Cardiac septum (tissue), 1 donor: ENCODE data around the gene CUL2. TPM values are rescaled to one million over a fixed set of nuclear protein-coding genes. Genes with fewer than 3 reads are reported as not detected.
A peak's percentile ranks its signal among the peaks of the same experiment; 100 is the strongest.

Source experiments
- DNase-seq: peaks from one replicate; pipeline ENCODE4 v3.0.0-alpha.2; 2020; ENCODE audit warnings: low spot score
- intact Hi-C: fragments of 100-400 bp; cut with DNase I; formaldehyde crosslinking; loops from one replicate; pipeline ENCODE4 v1.14.0; 2022
- microRNA-seq: library from miRNA; unstranded; fragments of <30 nt; microRNA quantifications from one replicate; pipeline ENCODE4 v1.2.0, GENCODE V29; 2020
- total RNA-seq: library from RNA; stranded (reverse); fragmentation: NEBNext Ultra II Directional; extraction: Animal tissue kit (Norgen Biotek cat#: 25700); gene quantifications from one replicate; pipeline ENCODE4 v1.2.1, GENCODE V29; 2021
- donor health status: DM: no; HTN: no; CAD: no.

The CUL2 gene
- total RNA-seq, 1 donor from 2014 or later, result 30.0 TPM

DNA sequence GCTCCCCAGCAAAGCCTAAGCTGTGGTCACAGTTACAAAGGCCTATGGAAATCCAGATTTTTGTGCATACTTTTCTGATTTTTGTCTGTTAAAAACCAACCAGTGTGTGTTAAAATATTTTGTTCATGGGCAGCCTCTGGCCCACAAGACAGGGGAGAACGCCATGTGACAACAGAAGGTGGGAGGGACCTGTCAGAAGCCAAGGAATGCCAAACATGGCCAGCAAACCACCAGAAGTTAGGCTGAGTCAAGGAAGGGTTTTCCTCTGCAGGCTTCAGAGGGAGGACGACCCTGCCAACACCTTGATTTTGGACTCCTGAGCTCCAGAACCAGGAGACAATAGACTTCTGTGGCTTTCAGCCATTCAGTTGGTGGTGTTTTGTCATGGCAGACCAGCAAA lies 127.3 kb downstream of the CUL2 start:
- no peak for DNase-seq
- intact Hi-C loops, result loop anchor here (10.0 kb wide), 1 partner anchor 298 kb away; no protein-coding TSS in a partner anchor

DNA sequence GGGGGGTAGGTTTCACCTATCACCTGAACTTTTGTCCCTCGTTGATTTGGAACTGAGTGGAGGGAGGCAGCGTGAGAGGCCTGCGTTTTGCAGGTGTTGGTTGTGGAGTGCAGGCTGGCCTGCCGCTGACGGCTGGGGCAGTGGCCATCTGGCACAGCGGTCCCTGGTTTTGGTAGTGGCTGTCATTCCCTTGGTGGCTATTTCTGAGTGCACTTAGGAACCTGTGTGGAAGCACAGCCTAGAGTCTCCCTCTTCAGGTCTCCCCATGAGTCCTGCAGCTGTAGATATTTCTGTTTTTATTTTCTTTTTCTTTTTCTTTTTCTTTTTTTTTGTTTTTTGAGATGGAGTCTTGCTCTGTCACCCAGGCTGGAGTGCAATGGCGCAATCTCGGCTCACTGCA lies 129.2 kb downstream of the CUL2 start:
- intact Hi-C loops, result loop anchor here (10.0 kb wide), 1 partner anchor 296 kb away; no protein-coding TSS in a partner anchor
- no peak for DNase-seq

DNA sequence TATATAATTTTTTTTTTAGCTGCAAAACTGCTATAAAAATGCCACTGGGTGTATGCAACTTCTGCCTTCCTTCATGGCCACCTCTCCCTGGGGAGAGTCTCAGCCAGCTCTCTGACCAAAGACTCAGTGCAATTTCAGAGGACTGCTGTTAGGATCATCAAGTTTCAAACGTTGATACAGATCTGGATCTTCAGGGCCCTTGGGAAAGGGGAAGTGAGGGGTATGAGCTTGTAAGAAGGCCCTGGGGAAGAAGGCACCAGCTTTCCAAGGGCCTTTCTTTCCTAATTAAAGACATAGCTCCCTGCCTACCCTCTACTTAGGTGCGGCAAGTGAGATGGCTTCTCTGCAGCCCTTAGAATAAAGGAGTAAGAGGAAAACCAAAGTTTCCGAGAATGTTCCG lies 130.4 kb downstream of the CUL2 start:
- no peak for DNase-seq
- intact Hi-C loops, result loop anchor here (10.0 kb wide), 2 partner anchors 235 to 295 kb away; no protein-coding TSS in a partner anchor

DNA sequence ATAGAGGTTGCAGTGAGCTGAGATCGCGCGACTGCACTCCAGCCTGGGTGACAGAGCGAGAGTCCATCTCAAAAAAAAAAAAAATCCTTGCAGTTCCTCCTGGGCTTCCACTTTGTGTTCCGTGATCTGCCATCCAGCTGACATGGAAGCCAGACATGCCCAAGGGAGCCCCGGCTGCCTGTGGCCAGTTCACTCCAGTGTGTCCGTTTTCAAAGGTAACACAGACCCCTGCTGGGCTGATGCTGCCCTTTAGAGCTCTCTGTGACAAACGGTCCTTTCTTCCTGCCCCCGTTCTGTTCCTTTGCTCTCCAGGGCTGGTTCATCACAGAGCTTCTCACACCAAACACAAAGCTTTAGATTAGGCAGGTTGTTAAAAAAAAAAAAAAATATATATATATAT lies 130.8 kb downstream of the CUL2 start:
- no peak for DNase-seq
- intact Hi-C loops, result loop anchor here (10.0 kb wide), 1 partner anchor 235 kb away; no protein-coding TSS in a partner anchor

Small RNA genes lying within 50 kb of the gene (microRNA-seq; reads per million reads assigned to microRNA genes)
- 4.4 reads per million, percentile 4 among the genes with 10 or more reads in this experiment for gene MIR3611

Other genes starting within 250 kb of the CUL2 start
- gene CREM, start 36.5 kb upstream of the CUL2 start, total RNA-seq, result 46.0 TPM
- 83.4 TPM for gene CCNY, start 246.2 kb upstream of the CUL2 start, total RNA-seq